Mucosa of rectum (tissue), 2 donors: ENCODE data around the gene HPCAL1.

Experiments used
- H3K27ac ChIP-seq, 2 donors: one replicate each; pipeline ENCODE4 v1.7.0; 2013; ENCODE audit warnings: inconsistent platforms in 2 of 2, low read depth in 2 of 2, low read length in 2 of 2
- H3K27me3 ChIP-seq, 2 donors: one replicate each; pipeline ENCODE4 v1.7.0; 2013; ENCODE audit warnings: low read length in 2 of 2; ENCODE audit not compliant: control insufficient read depth in 2 of 2, insufficient read depth in 2 of 2
- H3K36me3 ChIP-seq, 2 donors: one replicate each; pipeline ENCODE4 v1.7.0; 2013; ENCODE audit warnings: low read length in 2 of 2; ENCODE audit not compliant: control insufficient read depth in 2 of 2, insufficient read depth in 2 of 2
- H3K4me1 ChIP-seq, 2 donors: one replicate each; pipeline ENCODE4 v1.7.0; 2013; ENCODE audit warnings: low read length in 2 of 2, mild to moderate bottlenecking in 1 of 2; ENCODE audit not compliant: control insufficient read depth in 2 of 2, insufficient read depth in 2 of 2
- H3K4me3 ChIP-seq, 2 donors: one replicate each; pipeline ENCODE4 v1.7.0; 2013; ENCODE audit warnings: low read length in 2 of 2
- H3K9ac ChIP-seq, 2 donors: one replicate each; pipeline ENCODE4 v1.7.0; 2013; ENCODE audit warnings: low read length in 2 of 2, low read depth in 1 of 2, mild to moderate bottlenecking in 1 of 2
- H3K9me3 ChIP-seq, 2 donors: one replicate each; pipeline ENCODE4 v1.7.0; 2013; ENCODE audit warnings: low read length in 2 of 2; ENCODE audit not compliant: control insufficient read depth in 2 of 2
- donor health status: healthy.
- donor health status: Normal muscosa, but diverticular disease.

The HPCAL1 gene

DNA sequence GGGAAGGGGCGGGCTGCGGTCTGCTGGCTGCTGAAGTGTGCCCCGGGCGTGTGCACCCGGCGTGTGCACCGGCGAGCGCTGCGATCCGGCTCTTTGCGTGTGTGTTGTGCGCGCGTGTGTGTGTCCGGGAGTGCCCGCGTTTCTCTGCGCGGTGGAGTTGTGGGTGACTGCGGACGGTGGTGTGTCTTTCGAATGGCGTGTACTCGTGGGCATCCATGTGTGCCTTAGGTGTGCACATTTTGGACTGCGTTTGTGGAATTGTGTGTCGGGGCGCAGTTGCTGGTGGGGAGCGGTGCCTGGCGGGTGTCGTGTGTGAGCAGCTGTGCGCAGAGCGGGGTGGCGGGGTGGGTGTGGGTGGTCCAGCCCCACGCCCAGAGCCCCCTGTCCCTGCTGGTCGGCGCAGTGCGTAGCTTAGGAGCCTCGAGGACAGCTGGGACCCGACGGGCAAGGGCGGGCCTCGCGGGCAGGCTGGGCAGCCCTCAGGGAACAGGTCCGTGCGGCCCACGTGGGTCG is 533 bp downstream of the HPCAL1 start:
- Histone ChIP-seq H3K9me3 (no peaks in the 10 kb centered on the region), H3K4me1 (peaks cover 30 to 38% of the 10 kb centered on the region in 2 donors), H3K4me3 (peak overlapping the region; percentile 89 to 91), H3K9ac (peak overlapping the region; percentile 76 to 87), H3K36me3 (no peaks in the 10 kb centered on the region), H3K27ac (peak overlapping the region; percentile 86 to 87), H3K27me3 (no peaks in the 10 kb centered on the region)

DNA sequence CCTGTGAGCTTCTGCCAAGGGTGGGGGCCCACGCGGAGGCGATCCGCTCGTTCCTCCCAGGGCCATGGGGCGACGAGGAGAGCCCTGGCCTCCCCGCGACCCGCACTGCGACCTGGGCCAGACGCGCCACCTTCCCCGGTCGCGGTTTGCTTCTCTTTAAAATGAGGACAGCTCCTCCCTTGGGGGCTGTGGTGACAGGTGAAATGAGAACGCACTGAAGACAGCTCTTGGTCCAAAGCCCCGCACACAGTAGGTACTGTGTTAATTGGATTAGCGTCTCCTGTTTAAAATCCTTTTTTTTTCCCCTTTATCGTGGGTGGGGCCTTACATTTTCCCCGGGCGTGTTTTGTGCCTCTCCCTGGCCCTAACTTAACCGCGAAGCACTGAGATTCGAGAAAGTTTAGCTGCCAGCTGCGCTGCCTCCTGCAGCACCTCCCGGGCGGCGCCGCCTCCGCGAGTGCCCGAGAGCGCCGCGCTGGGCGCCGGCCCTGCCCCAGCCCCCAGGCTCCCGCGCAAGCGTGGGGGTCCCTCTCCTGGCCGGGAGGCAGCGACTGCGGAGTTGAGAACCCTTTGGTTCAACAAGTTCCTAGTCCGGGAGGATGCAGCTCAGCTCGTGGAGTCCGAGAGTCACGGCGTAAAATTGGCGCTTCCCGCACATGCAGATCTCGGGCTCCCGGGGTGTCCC is 1.1 kb downstream of the HPCAL1 start:
- H3K27ac ChIP-seq, result peak overlapping the region; percentile 86 to 87
- peaks cover 30 to 38% of the 10 kb centered on the region in 2 donors for H3K4me1 ChIP-seq
- peak overlapping the region; percentile 76 to 87 for H3K9ac ChIP-seq
- no peaks in the 10 kb centered on the region for H3K9me3 ChIP-seq
- H3K4me3 ChIP-seq, result peak overlapping the region; percentile 89 to 91
- no peaks in the 10 kb centered on the region for H3K36me3 ChIP-seq
- H3K27me3 ChIP-seq, result no peaks in the 10 kb centered on the region

DNA sequence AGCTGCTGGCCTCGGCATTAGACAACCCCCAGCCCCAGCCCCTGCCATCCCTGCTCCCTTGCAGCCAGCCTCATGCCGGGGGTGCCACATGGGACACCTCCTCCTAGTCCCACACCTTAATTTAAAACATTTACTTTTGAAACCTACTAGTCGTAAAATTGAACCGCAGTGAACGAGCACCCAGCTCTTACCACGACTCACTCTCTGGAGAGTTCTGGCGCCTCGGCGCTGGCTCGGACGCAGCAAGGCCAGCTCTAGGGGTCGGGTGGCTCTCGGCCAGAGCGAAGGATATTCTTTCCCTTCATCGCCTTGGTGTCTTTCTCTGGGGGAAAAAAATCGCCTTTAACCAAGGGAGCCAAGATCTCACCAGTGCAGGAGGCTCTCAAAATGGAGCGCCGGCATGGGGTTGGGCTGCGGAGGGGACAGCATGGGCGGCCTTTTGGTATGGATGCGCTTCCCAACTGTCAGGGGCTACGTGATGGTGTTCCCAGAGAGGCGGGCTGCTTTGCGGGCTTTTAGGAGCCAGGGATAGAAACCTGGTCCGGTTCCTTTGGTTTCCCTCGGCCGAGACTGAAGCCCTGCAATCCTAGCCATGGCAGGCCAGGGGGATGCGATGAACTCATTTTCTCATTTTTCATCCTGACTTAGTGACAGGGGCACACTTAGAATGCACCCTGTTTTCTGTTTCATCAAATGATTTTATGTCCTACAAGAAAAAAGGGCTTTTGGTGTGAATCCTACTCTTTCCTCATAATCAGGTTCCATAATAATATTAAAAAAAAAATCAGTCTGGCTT is 2.0 kb downstream of the HPCAL1 start:
- Histone ChIP-seq H3K27me3 (no peaks in the 10 kb centered on the region), H3K4me1 (peaks cover 30 to 38% of the 10 kb centered on the region in 2 donors), H3K9me3 (no peaks in the 10 kb centered on the region), H3K9ac (peak overlapping the region; percentile 76 to 87), H3K4me3 (peak overlapping the region; percentile 89 to 91), H3K27ac (peak overlapping the region; percentile 17 to 43), H3K36me3 (no peaks in the 10 kb centered on the region)

DNA sequence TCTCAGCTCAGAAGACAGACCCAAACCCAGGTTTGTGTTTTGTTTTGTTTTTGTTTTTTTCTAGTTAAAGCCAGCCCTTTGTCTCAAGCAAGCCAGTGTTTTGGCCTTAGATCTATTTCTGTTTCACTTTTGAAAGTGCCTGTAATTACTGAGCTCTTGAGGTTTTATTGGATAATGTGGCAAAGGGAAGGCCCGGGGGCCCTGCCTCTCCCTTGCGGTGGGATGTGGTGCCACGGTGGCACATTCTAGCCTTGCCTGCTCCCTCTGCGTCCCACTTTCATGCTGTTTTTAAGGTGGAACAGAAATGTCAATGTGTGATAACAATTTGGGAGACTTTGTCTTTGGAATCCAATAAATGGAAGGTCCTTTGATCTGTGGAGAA is 2.5 kb downstream of the HPCAL1 start:
- no peaks in the 10 kb centered on the region for H3K27me3 ChIP-seq
- peak overlapping the region; percentile 17 to 43 for H3K27ac ChIP-seq
- peak overlapping the region in 1 of 2 donors; percentile 87 for H3K9ac ChIP-seq
- no peaks in the 10 kb centered on the region for H3K36me3 ChIP-seq
- peak overlapping the region; percentile 89 to 91 for H3K4me3 ChIP-seq
- peaks cover 30 to 38% of the 10 kb centered on the region in 2 donors for H3K4me1 ChIP-seq
- no peaks in the 10 kb centered on the region for H3K9me3 ChIP-seq

DNA sequence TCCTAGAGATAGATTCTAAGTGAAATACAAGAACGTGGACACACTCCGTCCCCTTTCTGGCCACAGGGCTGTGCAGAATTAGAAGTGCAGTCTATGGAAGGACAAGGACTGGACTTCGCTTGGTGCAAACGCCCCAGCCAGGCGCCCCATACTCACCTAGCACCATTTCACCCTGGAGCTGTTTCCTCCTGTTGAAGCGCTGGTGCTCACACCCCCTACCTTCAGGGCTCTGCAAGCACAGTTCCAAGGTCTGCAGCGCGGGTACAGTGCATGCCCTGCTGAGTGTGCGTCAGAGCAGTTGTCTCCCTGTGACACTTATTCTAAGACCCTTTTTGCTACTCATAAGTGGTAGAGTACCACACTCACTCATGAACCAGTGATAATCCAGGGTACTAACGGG is 3.0 kb downstream of the HPCAL1 start:
- peaks cover 30 to 38% of the 10 kb centered on the region in 2 donors for H3K4me1 ChIP-seq
- no peaks in the 10 kb centered on the region for H3K27me3 ChIP-seq
- peak overlapping the region; percentile 33 to 91 for H3K4me3 ChIP-seq
- no peaks in the 10 kb centered on the region for H3K36me3 ChIP-seq
- peak overlapping the region in 1 of 2 donors; percentile 17 for H3K27ac ChIP-seq
- no peaks in the 10 kb centered on the region for H3K9me3 ChIP-seq
- peak overlapping the region in 1 of 2 donors; percentile 87 for H3K9ac ChIP-seq

DNA sequence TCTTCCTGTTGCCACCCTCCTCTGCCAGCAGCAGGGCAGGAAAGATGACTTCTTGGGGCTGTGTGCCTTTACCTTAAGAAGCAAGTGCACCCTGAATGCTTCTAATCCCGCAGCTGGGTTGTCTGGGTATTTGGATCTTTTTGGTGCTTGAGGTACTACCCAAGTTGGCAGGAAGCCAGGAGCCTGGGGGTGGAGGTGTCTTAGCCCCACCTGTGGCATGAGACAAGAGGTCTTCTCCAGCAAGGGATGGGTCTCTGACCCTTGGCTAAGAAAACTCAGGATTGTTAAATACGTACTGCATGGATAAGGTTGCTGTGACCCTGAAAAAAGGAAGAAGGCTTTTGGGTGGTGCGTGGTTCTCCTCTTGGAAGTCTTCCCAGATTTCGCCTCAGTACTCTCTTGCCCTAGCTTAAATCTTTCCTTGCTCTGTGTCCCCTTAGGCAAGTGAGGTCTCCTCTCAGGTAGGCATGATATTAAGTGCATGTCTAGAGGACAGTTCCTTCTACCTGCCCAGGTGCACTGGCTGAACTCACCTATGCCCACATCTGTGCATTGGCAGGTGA is 4.3 kb downstream of the HPCAL1 start:
- no peak overlapping the region for H3K27ac ChIP-seq

DNA sequence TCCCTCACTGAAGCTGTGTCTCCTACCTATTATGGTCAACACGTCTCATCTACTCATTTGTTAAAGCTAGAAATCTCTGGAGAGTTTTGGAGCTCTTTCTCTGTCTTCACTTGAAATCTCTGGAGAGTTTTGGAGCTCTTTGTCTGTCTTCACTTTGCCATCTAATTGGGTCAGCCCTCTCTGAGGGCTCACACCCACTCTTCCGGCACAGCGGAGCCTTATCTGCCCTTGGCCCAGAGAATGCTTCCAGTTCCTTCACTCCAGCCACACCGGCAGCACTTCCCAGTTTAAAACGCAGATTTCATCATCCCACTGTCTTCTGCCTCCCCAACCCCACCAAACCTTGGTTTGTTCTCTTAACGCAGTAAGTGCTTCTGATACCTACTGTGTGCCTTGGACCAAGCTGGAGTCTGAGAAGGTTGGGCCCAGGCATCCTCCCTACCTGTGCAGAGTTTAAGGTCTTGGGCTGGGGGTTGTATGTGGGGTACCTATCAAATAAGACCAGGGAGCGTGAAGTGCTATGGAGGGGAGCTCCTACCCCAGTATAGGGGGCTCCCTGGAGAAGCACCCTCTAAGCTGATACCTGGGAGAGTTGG is 5.0 kb downstream of the HPCAL1 start:
- peaks cover 18 to 23% of the 10 kb centered on the region in 2 donors for H3K4me1 ChIP-seq
- no peak overlapping the region for H3K4me3 ChIP-seq
- H3K9ac ChIP-seq, result no peak overlapping the region
- peaks cover 6 to 9% of the 10 kb centered on the region in 2 donors for H3K36me3 ChIP-seq
- H3K27ac ChIP-seq, result no peak overlapping the region
- no peaks in the 10 kb centered on the region for H3K9me3 ChIP-seq
- H3K27me3 ChIP-seq, result no peaks in the 10 kb centered on the region

More for the DNA sequence above, 4.3 kb downstream of the HPCAL1 start:
- Histone ChIP-seq H3K4me1 (peaks cover 19 to 25% of the 10 kb centered on the region in 2 donors), H3K9me3 (no peaks in the 10 kb centered on the region), H3K9ac (no peak overlapping the region), H3K36me3 (peaks cover 3 to 4% of the 10 kb centered on the region in 2 donors), H3K27me3 (no peaks in the 10 kb centered on the region), H3K4me3 (no peak overlapping the region)

DNA sequence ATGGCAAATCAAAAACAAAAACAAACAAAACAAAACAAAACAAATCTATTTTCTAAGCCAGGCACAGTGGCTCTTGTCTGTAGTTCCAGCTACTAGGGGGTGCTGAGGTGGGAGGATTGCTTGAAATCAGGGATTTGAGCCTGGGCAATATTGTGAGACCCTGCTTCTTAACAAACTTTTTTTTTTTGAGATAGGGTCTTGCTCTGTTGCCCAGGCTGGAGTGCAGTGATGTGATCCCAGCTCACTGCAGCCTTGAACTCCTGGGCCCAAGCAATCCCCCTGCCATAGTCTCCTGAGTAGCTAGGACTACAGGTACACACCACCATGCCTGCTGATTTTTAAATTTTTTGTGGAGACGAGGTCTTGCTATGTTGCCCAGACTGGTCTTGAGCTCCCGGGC is 6.2 kb downstream of the HPCAL1 start:
- H3K4me3 ChIP-seq, result no peak overlapping the region
- H3K36me3 ChIP-seq, result peaks cover 7 to 11% of the 10 kb centered on the region in 2 donors
- H3K27ac ChIP-seq, result no peak overlapping the region
- H3K9ac ChIP-seq, result no peak overlapping the region
- peaks cover 18 to 19% of the 10 kb centered on the region in 2 donors for H3K4me1 ChIP-seq
- no peaks in the 10 kb centered on the region for H3K9me3 ChIP-seq
- no peaks in the 10 kb centered on the region for H3K27me3 ChIP-seq

DNA sequence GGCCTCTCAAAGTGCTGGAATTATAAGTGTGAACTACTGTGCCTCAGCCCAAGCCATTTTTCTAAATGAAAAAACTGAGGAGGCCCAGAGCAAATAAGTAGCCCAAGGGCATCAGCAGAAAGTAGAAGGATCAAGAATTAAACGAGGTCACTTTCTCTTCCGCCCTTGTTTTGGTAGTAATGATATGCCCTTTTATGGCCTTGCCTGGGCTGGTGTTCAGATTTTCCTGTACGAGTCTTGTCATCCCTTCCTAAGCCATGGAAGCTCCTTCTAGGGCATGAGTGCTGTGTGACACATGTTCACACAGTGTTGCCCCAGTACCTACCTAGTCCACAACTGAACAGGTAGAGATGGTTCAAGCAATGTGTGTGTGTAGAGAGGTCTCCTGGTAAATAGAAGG is 6.6 kb downstream of the HPCAL1 start:
- Histone ChIP-seq H3K27ac (no peak overlapping the region), H3K4me1 (peaks cover 15% of the 10 kb centered on the region in 2 donors), H3K4me3 (no peak overlapping the region), H3K9ac (no peak overlapping the region), H3K36me3 (peaks cover 7 to 11% of the 10 kb centered on the region in 2 donors), H3K9me3 (no peaks in the 10 kb centered on the region), H3K27me3 (no peaks in the 10 kb centered on the region)
